Kidney (tissue), 14 donors: Measurements from ENCODE around the gene ZNF143. TPM values are rescaled to one million over a fixed set of nuclear protein-coding genes. Genes with fewer than 3 reads are reported as not detected.

Source experiments
- DNase-seq, 5 donors: peaks; one replicate each; pipeline ENCODE4 v3.0.0-alpha.2; 2013 to 2020
- FAIRE-seq: peaks from 2 replicates; lab custom pipeline; 2012; peaks lifted over from hg19 to GRCh38; lab: Jason Lieb, UNC
- H3K27ac ChIP-seq, 2 donors: one replicate each; pipeline ENCODE4 v1.7.0; 2013; ENCODE audit warnings: low read depth in 2 of 2, low read length in 2 of 2, inconsistent platforms in 1 of 2
- H3K27me3 ChIP-seq: one replicate; pipeline ENCODE4 v1.7.1; 2013; ENCODE audit warnings: low read length, inconsistent platforms; ENCODE audit not compliant: control insufficient read depth, insufficient read depth
- H3K36me3 ChIP-seq, 3 donors: one replicate each; pipeline versions ENCODE4 v1.7.0 to v1.7.1; 2013; ENCODE audit warnings: low read length in 3 of 3, control low read depth in 1 of 3, inconsistent platforms in 1 of 3; ENCODE audit not compliant: insufficient read depth in 3 of 3, control insufficient read depth in 2 of 3
- H3K4me1 ChIP-seq, 3 donors: one replicate each; pipeline versions ENCODE4 v1.7.0 to v1.7.1; 2013; ENCODE audit warnings: low read length in 3 of 3, inconsistent platforms in 1 of 3, low read depth in 1 of 3; ENCODE audit not compliant: control insufficient read depth in 2 of 3, insufficient read depth in 2 of 3
- H3K4me3 ChIP-seq, 3 donors: one replicate each; pipeline versions ENCODE4 v1.7.0 to v1.8.1; 2013; ENCODE audit warnings: low read length in 3 of 3, control low read depth in 1 of 3, inconsistent platforms in 1 of 3
- H3K9ac ChIP-seq, 3 donors: one replicate each; pipeline versions ENCODE4 v1.7.0 to v1.7.1; 2013; ENCODE audit warnings: low read length in 3 of 3, control low read depth in 1 of 3, inconsistent platforms in 1 of 3
- H3K9me3 ChIP-seq, 3 donors: one replicate each; pipeline versions ENCODE4 v1.7.0 to v1.7.1; 2013; ENCODE audit warnings: low read length in 3 of 3, control low read depth in 1 of 3, inconsistent platforms in 1 of 3; ENCODE audit not compliant: control insufficient read depth in 2 of 3, insufficient read depth in 1 of 3
- intact Hi-C: fragments of 100-400 bp; cut with DNase I; formaldehyde crosslinking; loops from one replicate; pipeline ENCODE4 v1.11.1; 2022
- polyA plus RNA-seq: library from polyadenylated mRNA; stranded (reverse); fragments of 350-450 nt; fragmentation: Illumina TruSeq; extraction: RNeasy Lipid Tissue Mini Kit (QIAGEN cat#74804); gene quantifications from one replicate; pipeline ENCODE4 v1.2.3, GENCODE V29; 2014; ENCODE audit warnings: low read depth, low replicate concordance; ENCODE audit not compliant: insufficient read depth
- total RNA-seq: library from RNA; stranded (reverse); fragmentation: NEBNext Ultra II Directional; extraction: Animal tissue kit (Norgen Biotek cat#: 25700); gene quantifications from one replicate; pipeline ENCODE4 v1.2.1, GENCODE V29; 2021
- TF ChIP-seq, protein P1 (sequence below): IDR thresholded peaks from 3 replicates; pipeline ENCODE4 v1.5.1; 2012; ENCODE audit warnings: mild to moderate bottlenecking, moderate library complexity, borderline replicate concordance; ENCODE audit not compliant: insufficient read depth; ENCODE audit errors: extremely low read depth
- donor health status: control.
- donor health status: control.
- donor health status: control.
- donor health status: control.
- donor health status: control.
- donor health status: DM: yes; HTN: yes; CAD: no.
- donor health status: Normal renal cell carcinoma (clear cell type).

The ZNF143 gene
- total and polyA plus RNA-seq, 2 donors from 2014 or later, result 8.6 to 30.3 TPM

DNA sequence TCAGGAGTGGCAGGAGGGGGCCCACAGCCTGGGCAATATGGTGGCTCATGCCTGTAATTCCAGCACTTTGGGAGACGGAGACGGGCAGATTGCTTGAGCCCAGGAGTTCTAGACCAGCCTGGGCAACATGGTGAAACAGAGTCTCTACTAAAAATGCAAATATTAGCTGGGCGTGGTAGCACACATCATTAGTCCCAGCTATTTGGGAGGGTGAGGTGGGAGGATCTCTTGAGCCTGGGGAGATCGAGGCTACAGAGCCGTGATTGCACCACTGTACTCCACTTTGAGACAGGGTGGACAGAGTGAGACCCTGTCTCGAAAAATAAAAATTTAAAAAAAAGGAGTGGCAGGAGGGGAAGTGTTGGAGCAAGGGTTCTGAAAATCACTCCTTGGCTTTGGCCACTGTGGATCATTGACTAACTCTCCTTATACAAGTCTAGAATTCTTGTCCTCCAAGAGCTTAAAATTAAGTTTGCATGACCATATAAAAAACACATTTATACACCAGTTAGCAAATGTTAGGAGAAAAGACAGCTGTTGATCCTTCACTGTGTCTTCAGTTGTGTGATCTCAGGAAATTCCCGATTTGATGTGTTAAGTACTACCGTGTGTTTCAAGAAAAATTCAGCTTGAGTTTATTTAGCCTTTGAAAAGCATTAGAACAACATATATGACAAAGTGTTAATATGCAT is 110.4 kb downstream of the ZNF143 start:
- Histone ChIP-seq H3K27ac (peak overlapping the region in 1 of 2 donors; percentile 4), H3K36me3 (no peaks in the 10 kb centered on the region), H3K9me3 (no peaks in the 10 kb centered on the region), H3K4me3 (no peak overlapping the region), H3K27me3 (no peaks in the 10 kb centered on the region), H3K9ac (no peak overlapping the region), H3K4me1 (peaks cover 5 to 22% (median 14%) of the 10 kb centered on the region in 3 donors)
- TF ChIP-seq, protein P1, sequence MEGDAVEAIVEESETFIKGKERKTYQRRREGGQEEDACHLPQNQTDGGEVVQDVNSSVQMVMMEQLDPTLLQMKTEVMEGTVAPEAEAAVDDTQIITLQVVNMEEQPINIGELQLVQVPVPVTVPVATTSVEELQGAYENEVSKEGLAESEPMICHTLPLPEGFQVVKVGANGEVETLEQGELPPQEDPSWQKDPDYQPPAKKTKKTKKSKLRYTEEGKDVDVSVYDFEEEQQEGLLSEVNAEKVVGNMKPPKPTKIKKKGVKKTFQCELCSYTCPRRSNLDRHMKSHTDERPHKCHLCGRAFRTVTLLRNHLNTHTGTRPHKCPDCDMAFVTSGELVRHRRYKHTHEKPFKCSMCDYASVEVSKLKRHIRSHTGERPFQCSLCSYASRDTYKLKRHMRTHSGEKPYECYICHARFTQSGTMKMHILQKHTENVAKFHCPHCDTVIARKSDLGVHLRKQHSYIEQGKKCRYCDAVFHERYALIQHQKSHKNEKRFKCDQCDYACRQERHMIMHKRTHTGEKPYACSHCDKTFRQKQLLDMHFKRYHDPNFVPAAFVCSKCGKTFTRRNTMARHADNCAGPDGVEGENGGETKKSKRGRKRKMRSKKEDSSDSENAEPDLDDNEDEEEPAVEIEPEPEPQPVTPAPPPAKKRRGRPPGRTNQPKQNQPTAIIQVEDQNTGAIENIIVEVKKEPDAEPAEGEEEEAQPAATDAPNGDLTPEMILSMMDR, result no peak
- DNase-seq (peak in 2 of 5 donors; percentile 33 to 54), FAIRE-seq (no peak)
- intact Hi-C loops, result no loop called here

DNA sequence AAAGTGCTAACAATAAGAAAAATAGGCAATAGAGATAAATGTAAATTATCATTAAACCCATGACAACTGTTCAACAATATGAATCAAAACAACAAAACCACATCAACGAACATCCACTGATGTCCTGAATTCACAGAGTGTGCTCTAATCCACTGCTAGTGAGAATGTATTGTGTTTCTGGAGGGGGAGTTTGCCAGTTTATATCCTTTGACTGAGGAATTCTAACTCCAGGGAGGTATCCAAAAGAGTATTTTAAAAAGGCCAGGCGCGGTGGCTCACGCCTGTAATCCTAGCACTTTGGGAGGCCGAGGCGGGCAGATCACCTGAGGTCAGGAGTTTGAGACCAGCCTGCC is 110.9 kb downstream of the ZNF143 start:
- no peak for FAIRE-seq
- Histone ChIP-seq H3K27ac (peak overlapping the region in 1 of 2 donors; percentile 34), H3K36me3 (no peaks in the 10 kb centered on the region), H3K4me3 (no peak overlapping the region), H3K4me1 (peaks cover 7 to 18% (median 14%) of the 10 kb centered on the region in 3 donors), H3K9ac (no peak overlapping the region), H3K9me3 (no peaks in the 10 kb centered on the region), H3K27me3 (no peaks in the 10 kb centered on the region)
- intact Hi-C loops, result no loop called here
- peak in 2 of 5 donors; percentile 49 to 54 for DNase-seq
- TF ChIP-seq, protein P1, result no peak

DNA sequence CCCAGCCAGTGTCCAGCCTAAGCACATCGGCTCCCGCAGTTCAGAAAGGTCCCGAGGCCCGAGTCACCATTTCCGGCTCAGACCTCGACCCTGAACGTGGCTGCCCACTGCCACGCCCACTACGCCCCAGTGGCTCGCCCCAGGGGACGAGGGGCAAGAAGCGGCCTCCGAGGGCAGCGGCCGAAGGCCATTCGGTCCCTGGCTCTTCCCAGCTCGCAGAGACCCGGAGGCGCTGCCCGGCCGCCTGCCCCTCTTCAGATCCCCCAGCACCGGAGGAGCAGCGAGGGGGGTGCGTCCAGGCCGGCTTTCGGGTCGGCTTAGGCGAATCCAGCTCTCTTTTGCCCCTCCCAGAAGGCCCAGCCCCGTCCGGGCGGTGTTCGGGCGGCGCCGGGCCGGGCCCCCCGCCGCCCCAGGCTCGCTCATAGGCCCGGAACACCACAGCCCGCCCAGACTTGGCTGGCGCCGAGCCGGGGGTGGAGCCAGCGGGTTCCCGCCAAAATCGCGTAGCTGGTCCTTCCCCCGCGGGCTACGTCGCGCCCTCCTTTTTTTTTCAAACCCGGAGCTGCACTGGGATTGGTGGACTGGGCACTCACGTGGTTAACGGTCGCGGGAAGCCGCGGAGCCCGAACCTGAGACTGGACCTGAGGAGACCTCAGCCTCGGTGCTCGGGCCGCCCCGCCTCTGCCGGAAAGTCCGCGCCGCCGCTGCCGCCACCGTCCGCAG is 112.4 kb downstream of the ZNF143 start, which contains the start of gene WEE1:
Gene WEE1, plus strand, starts transcription at position 619 of the 723 bp plus-strand sequence. CDS start 264 bp downstream, outside the sequence.
- peak within 1 kb of the TSS; percentile 93 to 98 for H3K27ac ChIP-seq
- no peaks in the 10 kb centered on the region for H3K9me3 ChIP-seq
- peak within 1 kb of the TSS; percentile 77 to 90 (median 82) for H3K4me3 ChIP-seq
- FAIRE-seq (peak; percentile 45), DNase-seq (peak; percentile 99)
- no peaks in the 10 kb centered on the region for H3K36me3 ChIP-seq
- intact Hi-C loops, result no loop called here
- peaks cover 7 to 14% (median 13%) of the 10 kb centered on the region in 3 donors for H3K4me1 ChIP-seq
- peak within 1 kb of the TSS; percentile 33 to 81 (median 78) for H3K9ac ChIP-seq
- no peaks in the 10 kb centered on the region for H3K27me3 ChIP-seq
- TF ChIP-seq, protein P1, result no peak
